ENCODE measurements around the gene ZNRF1. TPM values are rescaled to one million over a fixed set of nuclear protein-coding genes. Genes with fewer than 3 reads are reported as not detected.

Gene ZNRF1
- total RNA-seq, 1 experiment from 2014 or later: 52.3 TPM

- TF ChIP-seq TCF7L2 (IDR thresholded peaks at IDR 0.05; ENCODE audit: low read depth, low read length) (no peak), CTCF (IDR thresholded peaks at IDR 0.05) (no peak), SIN3A (IDR thresholded peaks at IDR 0.05; ENCODE audit: borderline replicate concordance, insufficient read depth, low read depth, low read length) (no peak), POLR2AphosphoS5 (IDR thresholded peaks at IDR 0.05; ENCODE audit: low read depth, low read length) (no peak), REST (IDR thresholded peaks at IDR 0.05; ENCODE audit: insufficient read depth in 1 of 2, low read depth in 2 of 2, low read length in 1 of 2) (no peak)
- DNase-seq (ENCODE audit: low read depth, low spot score): no peak
Observed at GRCh38 chr16:75083813-75084212, 85.0 kb downstream of the ZNRF1 start.

GRCh38 chr16:75085556-75085955 lies 86.7 kb downstream of the ZNRF1 start:
- H3K4me3 ChIP-seq (ENCODE audit: low read depth in 2 of 2, low read length in 2 of 2): no peak overlapping the region
- TF ChIP-seq REST (IDR thresholded peaks at IDR 0.05; ENCODE audit: insufficient read depth in 1 of 2, low read depth in 2 of 2, low read length in 1 of 2): no peak
- TF ChIP-seq CTCF (IDR thresholded peaks at IDR 0.05): no peak
- no peak for TF ChIP-seq TCF7L2 (IDR thresholded peaks at IDR 0.05; ENCODE audit: low read depth, low read length)
- no peak for TF ChIP-seq SIN3A (IDR thresholded peaks at IDR 0.05; ENCODE audit: borderline replicate concordance, insufficient read depth, low read depth, low read length)
- TF ChIP-seq POLR2AphosphoS5 (IDR thresholded peaks at IDR 0.05; ENCODE audit: low read depth, low read length): no peak
- no peak for DNase-seq (ENCODE audit: low read depth, low spot score)
- ChIA-PET CTCF (interaction anchor here (0.6 kb wide), 1 partner anchor 88 kb away, joined by 6 read pairs; no protein-coding TSS in a partner anchor), POLR2A (no interaction called here)
- no peaks in the 10 kb centered on the region for H3K27me3 ChIP-seq (ENCODE audit: control insufficient read depth, insufficient read depth, low read length)
- no TSS peak for BruUV-seq (replicated peaks)
- no peak for ATAC-seq
- no peaks in the 10 kb centered on the region for H3K36me3 ChIP-seq (ENCODE audit: control insufficient read depth, insufficient read depth, low read length)
- H3K27ac ChIP-seq (ENCODE audit: low read length): no peak overlapping the region
- intact Hi-C loops (cut with micrococcal nuclease; ENCODE audit: unreplicated experiment) (no loop called here), in situ Hi-C loops (cut with HindIII; ENCODE audit: low pct_unique_long_range_greater_than_20kb, low sequenced_read_pairs) (no loop called here)
- H3K4me1 ChIP-seq (ENCODE audit: control insufficient read depth, insufficient read depth, low read length): peaks cover 22% of the 10 kb centered on the region
- no peaks in the 10 kb centered on the region for H3K9me3 ChIP-seq (ENCODE audit: control insufficient read depth, insufficient read depth, low read depth, low read length)

More at GRCh38 chr16:75083813-75084212, 85.0 kb downstream of the ZNRF1 start:
- ChIA-PET POLR2A (no interaction called here), CTCF (no interaction called here)
- no peaks in the 10 kb centered on the region for H3K36me3 ChIP-seq (ENCODE audit: control insufficient read depth, insufficient read depth, low read length)
- no peak for ATAC-seq
- H3K4me1 ChIP-seq (ENCODE audit: control insufficient read depth, insufficient read depth, low read length): peaks cover 19% of the 10 kb centered on the region
- H3K27ac ChIP-seq (ENCODE audit: low read length): no peak overlapping the region
- in situ Hi-C loops (cut with HindIII; ENCODE audit: low pct_unique_long_range_greater_than_20kb, low sequenced_read_pairs) (no loop called here), intact Hi-C loops (cut with micrococcal nuclease; ENCODE audit: unreplicated experiment) (no loop called here)
- H3K4me3 ChIP-seq (ENCODE audit: low read depth in 2 of 2, low read length in 2 of 2): no peak overlapping the region
- no peaks in the 10 kb centered on the region for H3K9me3 ChIP-seq (ENCODE audit: control insufficient read depth, insufficient read depth, low read depth, low read length)
- BruUV-seq (replicated peaks): no TSS peak
- no peaks in the 10 kb centered on the region for H3K27me3 ChIP-seq (ENCODE audit: control insufficient read depth, insufficient read depth, low read length)
